NCI-H82 treated with DMSO at 0.1 percent for 48 hours (cell line): ENCODE data around the gene PML.
"Not testable (repeated sequence)": the region's sequence is repeated elsewhere in the genome, so short reads cannot be mapped to it uniquely, and the experiment has no call there.

Experiments
- DNase-seq: peaks from one replicate; lab custom pipeline; 2025; ENCODE audit not compliant: unreplicated experiment; lab: John Stamatoyannopoulos, UW

PML gene

GRCh38 chr15:73959012-73959581 is 35.4 kb upstream of the PML start:
- DNase-seq = peak; percentile 4

GRCh38 chr15:73959801-73960200 is 34.7 kb upstream of the PML start:
- no peak for DNase-seq

GRCh38 chr15:73960472-73961070 is 33.9 kb upstream of the PML start:
- not testable (repeated sequence) for DNase-seq

- DNase-seq = no peak
Observed at GRCh38 chr15:73962433-73962832, 32.1 kb upstream of the PML start.

GRCh38 chr15:73964736-73965093 is 29.8 kb upstream of the PML start:
- DNase-seq = peak; percentile 89

- no peak for DNase-seq
Observed at GRCh38 chr15:73965094-73965757, 29.3 kb upstream of the PML start.

- DNase-seq = no peak
Observed at GRCh38 chr15:73965758-73966113, 28.8 kb upstream of the PML start.

GRCh38 chr15:73968461-73968860 is 26.1 kb upstream of the PML start:
- no peak for DNase-seq

- no peak for DNase-seq
Observed at GRCh38 chr15:73969151-73969759, 25.3 kb upstream of the PML start.

- DNase-seq = peak; percentile 66
Observed at GRCh38 chr15:73972984-73973682, 21.4 kb upstream of the PML start.

- DNase-seq = not testable (repeated sequence)
Observed at GRCh38 chr15:73973683-73974200, 20.8 kb upstream of the PML start.

GRCh38 chr15:73975440-73976125 is 18.9 kb upstream of the PML start:
- DNase-seq = not testable (repeated sequence)

GRCh38 chr15:73978896-73979295 is 15.6 kb upstream of the PML start:
- DNase-seq = no peak

GRCh38 chr15:73979636-73980035 is 14.9 kb upstream of the PML start:
- peak; percentile 46 for DNase-seq

- no peak for DNase-seq
Observed at GRCh38 chr15:73981761-73982221, 12.7 kb upstream of the PML start.

- DNase-seq = no peak
Observed at GRCh38 chr15:73982222-73982962, 12.1 kb upstream of the PML start.

GRCh38 chr15:73983211-73983727 is 11.2 kb upstream of the PML start:
- DNase-seq = no peak

GRCh38 chr15:73983773-73984172 is 10.7 kb upstream of the PML start:
- DNase-seq = no peak

- DNase-seq = no peak
Observed at GRCh38 chr15:73984208-73984979, 10.1 kb upstream of the PML start.
